Measurements from ENCODE around the gene REPS2.

The REPS2 gene

GRCh38 chrX:17038681-17039161, 92.3 kb downstream of the REPS2 start:
- no peak for DNase-seq

DNA sequence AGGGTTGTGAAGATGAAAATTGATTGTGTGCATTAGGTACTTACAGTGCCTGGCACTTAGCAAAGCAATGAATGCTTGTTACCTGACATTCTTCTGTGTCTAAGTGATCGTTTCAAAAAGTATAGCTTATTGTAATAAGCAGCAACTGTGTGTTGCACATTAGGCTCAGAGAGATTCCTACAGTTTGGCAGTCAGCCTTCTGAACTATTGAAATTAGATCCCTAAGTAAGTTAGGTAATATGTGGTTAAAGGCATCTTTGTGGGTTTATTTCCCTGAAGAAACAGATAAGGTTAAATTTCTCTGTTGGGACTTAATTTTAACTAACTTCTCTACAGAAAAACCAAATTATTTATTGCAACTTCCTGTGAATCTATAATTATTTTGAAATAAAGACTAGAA, 93.4 kb downstream of the REPS2 start:
- no peak for DNase-seq

DNA sequence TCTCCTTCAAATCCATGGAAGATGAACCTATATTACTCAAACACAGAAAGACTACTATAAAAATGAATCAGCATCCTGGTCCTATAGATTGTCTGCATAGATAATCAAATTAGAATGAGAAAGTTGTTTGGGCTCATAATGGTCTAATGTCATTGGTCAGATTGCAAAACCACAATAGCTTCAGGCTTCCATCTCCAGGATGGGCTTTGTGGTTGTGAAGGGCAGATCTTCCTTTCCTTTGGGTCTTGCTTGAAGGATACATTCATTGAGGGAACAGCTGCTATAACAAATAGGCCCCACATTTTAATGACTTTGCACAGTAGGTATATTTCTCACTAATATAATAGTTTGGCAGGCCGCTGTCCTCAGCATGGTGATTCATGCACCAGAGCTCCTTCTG, 94.3 kb downstream of the REPS2 start:
- DNase-seq: no peak

DNA sequence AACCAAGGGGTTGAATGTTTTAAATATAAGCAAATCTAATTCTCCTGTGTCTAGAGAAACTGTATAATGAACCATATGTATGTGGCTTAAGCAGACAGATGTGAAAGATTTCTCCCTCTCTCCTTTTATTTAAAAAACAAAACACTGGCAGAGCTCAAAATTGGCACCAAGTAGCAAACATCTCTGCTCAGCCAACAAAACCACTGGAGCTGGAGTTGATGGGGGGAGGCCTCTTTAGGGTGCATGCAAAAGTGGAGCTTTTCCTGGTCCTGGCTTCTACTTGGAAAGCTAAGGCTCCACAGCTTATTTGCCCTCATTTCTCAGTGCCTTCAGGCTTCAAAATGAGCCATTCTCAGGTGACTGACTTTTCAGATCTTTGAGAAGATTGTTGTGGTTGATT, 95.6 kb downstream of the REPS2 start:
- DNase-seq: no peak

DNA sequence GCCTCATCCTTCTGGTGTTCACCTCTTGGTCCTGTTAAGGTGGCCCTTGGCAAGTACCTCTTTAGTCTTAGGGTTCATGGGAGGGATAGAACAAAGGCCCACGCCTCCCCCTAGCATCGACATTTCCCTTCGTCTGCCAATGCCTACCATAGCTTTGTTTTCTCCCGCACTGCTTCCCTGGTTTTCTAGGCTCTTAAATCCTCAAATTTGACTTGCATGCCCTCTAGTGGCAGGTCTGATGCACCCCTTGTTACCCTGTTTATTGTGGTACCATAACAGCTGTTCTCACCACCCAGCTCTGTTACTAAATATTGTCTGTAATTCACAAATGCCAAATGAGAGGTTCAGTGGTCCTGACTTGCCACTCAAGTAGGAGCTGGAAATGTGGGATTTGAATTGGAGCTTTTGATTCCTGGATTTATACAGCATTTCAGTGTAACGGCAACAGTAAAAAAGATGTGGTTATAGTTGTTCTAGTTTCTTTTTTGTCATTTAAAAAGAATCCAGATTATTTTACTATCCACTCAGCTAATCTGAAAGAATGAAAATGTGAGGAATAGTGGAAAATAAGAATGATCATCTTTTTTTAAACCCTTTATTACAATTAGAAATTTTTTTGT, 100.1 kb downstream of the REPS2 start:
- DNase-seq: peak; percentile 48

DNA sequence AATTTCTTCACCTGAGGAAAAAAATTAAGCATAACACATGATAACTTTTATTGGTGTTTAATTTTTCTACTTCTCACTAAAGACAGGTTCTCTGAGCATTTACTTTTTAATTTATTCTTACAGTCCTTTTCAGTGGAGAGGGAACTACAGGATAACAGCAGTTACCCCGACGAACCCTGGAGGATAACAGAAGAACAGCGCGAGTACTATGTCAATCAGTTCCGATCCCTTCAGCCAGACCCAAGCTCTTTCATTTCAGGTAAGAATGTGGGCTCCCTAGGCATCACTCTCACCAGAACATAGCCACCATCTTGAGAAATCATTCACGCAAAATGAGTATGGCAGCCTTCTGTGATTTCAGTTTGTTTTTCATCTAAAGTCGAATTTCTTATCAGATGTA, 100.8 kb downstream of the REPS2 start:
- no peak for DNase-seq

- DNase-seq: no peak
Observed at GRCh38 chrX:17052210-17052609, 105.8 kb downstream of the REPS2 start.

DNA sequence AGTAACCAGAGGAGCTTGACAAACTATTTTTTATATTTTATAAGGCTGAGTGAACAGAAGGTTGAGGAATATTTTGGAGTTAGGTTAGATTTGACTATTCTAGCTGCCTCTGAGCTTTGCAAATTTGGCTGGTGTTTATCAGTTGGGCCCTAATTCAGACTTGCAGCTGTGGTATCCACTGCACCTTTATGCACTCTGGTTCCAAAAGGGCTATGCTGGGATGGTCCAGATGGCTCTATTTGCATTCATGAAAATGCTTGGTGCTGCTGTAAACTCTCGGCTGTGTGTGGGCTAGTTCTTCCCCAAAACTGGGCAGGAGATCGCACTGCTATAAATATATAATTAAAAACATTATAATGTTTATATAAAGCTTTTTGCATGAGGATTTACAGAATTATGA, 106.3 kb downstream of the REPS2 start:
- no peak for DNase-seq

- no peak for DNase-seq
Observed at GRCh38 chrX:17053502-17053901, 107.0 kb downstream of the REPS2 start.

- DNase-seq: no peak
Observed at GRCh38 chrX:17056868-17057608, 110.6 kb downstream of the REPS2 start.

GRCh38 chrX:17062065-17062464, 115.6 kb downstream of the REPS2 start:
- no peak for DNase-seq

- DNase-seq: no peak
Observed at GRCh38 chrX:17065100-17065499, 118.6 kb downstream of the REPS2 start.

DNA sequence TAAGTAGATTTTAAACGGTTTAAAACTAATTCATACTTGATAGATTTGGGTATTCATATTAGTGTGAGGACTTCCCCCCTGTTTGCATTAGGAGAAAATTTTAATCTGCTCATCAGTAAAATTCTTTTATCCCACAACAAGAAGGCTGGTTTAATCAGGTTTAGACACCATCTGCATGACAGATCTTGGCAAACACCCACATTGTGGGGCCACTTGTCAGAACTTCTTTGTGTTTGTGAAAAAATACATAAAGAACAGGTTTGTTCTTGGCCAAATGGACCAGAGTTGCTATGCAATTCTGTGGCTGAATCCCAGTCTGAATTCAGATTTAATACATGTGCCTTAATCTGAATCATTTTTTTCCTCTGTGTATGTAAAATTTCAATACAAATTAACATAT, 121.1 kb downstream of the REPS2 start:
- no peak for DNase-seq

DNA sequence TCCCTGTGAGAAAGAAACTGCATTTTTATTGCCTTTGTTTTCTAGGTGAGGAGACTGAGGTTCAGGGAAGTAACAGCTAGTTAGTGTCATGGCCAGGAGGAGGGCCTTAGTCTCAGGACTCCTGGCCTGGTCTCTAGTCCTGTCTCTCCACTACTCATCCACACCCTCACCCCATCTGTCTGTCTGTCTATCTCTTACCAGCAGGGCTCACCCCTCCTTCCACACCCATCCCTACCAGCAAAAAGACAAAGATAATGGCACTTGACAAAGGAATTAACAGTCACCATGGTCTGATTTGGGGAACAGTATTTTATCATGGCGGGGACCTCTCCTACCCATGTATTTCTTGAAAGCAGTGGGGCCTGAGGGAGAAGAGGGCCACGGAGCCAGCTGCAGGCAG, 125.8 kb downstream of the REPS2 start:
- no peak for DNase-seq

DNA sequence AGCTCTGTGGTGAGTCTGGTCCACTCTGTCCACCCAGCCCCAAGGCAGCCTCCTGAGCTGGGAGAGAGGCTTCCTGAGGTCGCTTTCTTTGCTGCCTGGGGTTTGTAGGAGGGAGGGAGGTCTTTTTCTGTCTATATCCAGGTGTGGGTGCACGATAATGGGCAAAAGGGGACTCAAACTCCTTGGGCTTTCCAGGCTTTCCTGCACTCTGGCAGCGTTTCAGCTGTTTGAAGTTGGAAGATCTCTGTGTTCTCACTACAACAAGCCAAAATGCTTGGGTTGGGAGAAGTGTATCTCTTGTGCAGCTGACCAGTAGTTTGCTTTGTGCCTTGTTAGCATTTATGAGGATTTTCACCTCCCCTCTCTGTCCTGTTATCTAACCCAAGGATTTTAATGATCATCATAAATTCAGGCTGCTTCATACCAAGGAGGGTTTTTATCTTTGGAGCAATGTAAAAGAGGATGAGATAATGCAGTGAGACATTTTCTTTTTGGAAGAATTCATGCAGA, 126.3 kb downstream of the REPS2 start:
- DNase-seq: no peak

GRCh38 chrX:17075004-17075403, 128.5 kb downstream of the REPS2 start:
- DNase-seq: no peak

GRCh38 chrX:17077361-17077760, 130.9 kb downstream of the REPS2 start:
- DNase-seq: no peak

DNA sequence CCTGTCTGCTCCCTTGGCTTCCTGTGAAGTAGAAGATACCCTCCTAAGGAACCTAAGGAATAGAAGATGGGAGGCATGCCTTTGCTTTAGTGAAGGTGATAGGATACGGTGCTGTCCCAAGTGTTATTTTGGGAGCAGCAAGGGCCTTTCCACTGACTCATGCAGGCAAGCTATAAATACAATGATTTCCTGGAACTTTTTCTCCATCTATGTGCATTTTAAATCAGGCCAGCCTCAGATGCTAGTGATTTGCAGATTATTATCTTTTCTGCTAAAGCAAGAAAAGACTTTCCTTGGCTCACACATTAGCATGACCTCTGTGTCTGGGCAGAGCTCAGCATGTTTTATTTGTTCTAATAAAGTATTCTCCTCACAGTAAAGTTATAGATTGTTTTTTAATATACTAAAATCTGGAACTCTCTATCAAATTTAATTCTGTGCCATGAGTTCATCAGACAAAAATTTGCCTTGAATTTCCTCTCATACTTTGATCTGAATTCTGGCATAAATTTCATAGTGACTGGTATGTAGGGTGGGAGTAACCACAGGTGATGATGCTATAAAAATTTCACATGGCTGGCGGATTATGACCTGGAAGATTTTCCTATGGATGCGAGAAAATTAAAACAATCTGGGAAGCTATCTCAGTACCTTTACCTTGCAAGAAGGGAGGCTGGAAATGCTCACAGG, 131.7 kb downstream of the REPS2 start:
- no peak for DNase-seq

GRCh38 chrX:17081511-17081910, 135.1 kb downstream of the REPS2 start:
- no peak for DNase-seq

DNA sequence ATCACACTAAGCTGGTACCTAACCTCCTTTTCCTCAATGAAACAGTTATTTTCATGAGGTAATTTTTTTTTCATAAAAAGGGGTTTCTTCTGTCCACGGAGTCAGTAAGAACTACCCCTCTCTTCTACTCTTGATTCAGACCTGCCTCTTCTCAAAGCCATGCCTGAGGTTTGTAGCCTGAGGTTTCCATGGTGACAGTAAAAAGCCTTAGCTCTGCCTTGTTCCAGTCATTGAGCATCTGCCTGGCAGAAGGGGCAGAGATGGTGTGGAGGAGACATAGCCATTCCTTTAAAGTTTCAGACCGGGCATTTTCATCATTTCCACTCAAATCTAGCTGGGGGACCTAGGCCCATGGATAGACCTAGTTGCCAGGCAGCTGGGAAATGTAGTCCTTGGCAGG, 135.5 kb downstream of the REPS2 start:
- no peak for DNase-seq

GRCh38 chrX:17082831-17083230, 136.4 kb downstream of the REPS2 start:
- DNase-seq: no peak

DNA sequence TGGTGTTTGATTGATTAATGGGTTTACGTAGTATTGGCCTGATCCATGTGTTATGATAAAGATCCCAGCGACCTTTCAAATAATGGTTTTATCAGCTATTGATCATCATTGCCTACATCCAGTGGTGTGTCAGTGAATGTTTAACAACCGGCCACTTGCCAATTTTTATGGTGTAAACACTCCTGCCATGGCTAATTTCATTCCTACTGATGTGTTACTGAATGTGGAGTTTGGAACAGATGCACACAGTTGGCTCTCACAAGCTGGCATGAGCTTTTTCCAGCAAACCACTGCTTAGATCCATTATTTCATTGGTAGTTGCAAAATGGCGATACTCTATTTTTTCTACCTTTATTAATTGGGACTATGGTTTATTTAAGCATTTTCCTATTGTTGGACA, 139.9 kb downstream of the REPS2 start:
- no peak for DNase-seq

DNA sequence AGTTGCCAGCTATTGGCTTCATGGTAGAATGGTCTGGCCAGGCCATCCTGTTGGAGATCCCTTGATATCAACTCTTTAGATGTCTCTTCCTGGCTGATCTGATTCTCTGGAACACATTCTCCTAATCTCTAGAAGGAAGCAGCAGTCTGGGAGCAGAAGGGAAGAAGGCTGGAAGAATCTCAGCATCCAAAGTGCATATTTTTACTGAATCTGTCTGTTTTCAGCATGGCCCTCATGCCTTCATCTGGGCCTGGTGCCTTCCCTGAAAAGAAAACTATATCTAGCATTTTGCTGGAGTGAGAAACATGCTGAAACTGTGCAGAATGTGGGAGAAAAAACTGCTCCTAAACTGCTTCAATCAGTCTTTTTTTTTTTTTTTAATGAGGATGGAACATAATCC, 148.7 kb downstream of the REPS2 start:
- DNase-seq: no peak
